H1 (cell line): ENCODE data around the gene DUOXA1. TPM values are rescaled to one million over a fixed set of nuclear protein-coding genes. Genes with fewer than 3 reads are reported as not detected.

ENCODE experiments used
- GABPA ChIP-seq: IDR thresholded peaks from 2 replicates; pipeline ENCODE4 v1.6.1; 2011; ENCODE audit warnings: mild to moderate bottlenecking, low read length, moderate library complexity, borderline replicate concordance; ENCODE audit not compliant: insufficient read depth
- GTF2F1 ChIP-seq: IDR thresholded peaks from 2 replicates; pipeline ENCODE4 v1.6.1; 2012; ENCODE audit warnings: low read depth, low read length, improper control_type of control experiment, borderline replicate concordance
- SAP30 ChIP-seq: fragments of 300-600 bp; sonication (generic); IDR thresholded peaks from 2 replicates; pipeline ENCODE4 v1.7.1; 2012; ENCODE audit warnings: low read length, moderate library complexity, mild to moderate bottlenecking, inconsistent platforms; ENCODE audit not compliant: insufficient read depth, insufficient replicate concordance
- SIX5 ChIP-seq: IDR thresholded peaks from 2 replicates; pipeline ENCODE4 v1.6.1; 2011; ENCODE audit warnings: mild to moderate bottlenecking, low read depth, low read length
- ZNF274 ChIP-seq: IDR thresholded peaks from 2 replicates; pipeline ENCODE4 v1.7.0; 2012; ENCODE audit warnings: low read length, borderline replicate concordance; ENCODE audit errors: extremely low read depth
- polyA plus RNA-seq, 7 experiments: library from polyadenylated mRNA; depleted of rRNA in 3 of 7; stranded (reverse) in 5 of 7; unstranded in 2 of 7; fragments of >200 nt in 5 of 7; fragments of 200-250 nt in 2 of 7; gene quantifications; 1 replicate in 5 of 7; 2 replicates in 1 of 7; 4 replicates in 1 of 7; pipeline versions ENCODE4 v1.2.1 to v1.2.3, GENCODE V29; 2011 to 2013; ENCODE audit warnings: missing spikeins in 2 of 7, mixed read lengths in 2 of 7
- total RNA-seq: library from RNA; stranded (reverse); fragmentation: NEBNext Ultra II Directional; extraction: Animal tissue kit (Norgen Biotek cat#: 25700); gene quantifications from 2 replicates; pipeline ENCODE4 v1.2.1, GENCODE V29; 2021

The DUOXA1 gene
- total and polyA plus RNA-seq, 2 of the 8 experiments (the other 6 are each of a cell fraction or from before 2014, with no cell fraction given): 0.18 TPM; not detected in 1

DNA sequence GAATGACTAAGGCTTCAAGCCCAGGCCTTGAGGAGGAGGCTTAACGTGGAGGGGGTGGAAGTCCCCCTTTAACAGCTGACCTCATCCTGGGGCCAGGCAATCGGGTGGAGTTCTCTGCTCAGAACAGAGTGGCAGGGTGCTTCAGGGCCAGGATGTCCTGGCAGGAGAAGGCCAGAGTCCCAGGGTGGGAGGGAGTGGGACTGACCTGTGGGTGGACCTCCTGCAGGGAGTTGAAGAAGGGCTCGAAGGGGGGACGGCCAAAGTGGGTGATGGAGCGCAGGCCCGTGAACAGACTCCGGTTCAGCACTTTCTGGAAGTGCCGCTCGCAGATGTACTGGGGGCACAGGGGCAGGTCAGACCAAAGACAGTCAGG is 35.3 kb downstream of the DUOXA1 start (continued):
- TF ChIP-seq ZNF274 (no peak), GTF2F1 (no peak), GABPA (no peak), SIX5 (no peak), SAP30 (no peak)
